CD4-positive, alpha-beta T cell (primary cell): Measurements from ENCODE around the gene RER1. TPM values are rescaled to one million over a fixed set of nuclear protein-coding genes. Genes with fewer than 3 reads are reported as not detected.

Experiments used
- ATAC-seq: fragments of 200-7000 bp; cut with Tn5 transposase; one replicate; pipeline ENCODE4 v1.10.0; 2022; ENCODE audit warnings: mild to moderate bottlenecking; ENCODE audit not compliant: poor library complexity
- CTCF ChIA-PET: fragments of 350-600 bp; sonication (Branson Sonifier 250); formaldehyde crosslinking; loops from one replicate; lab custom pipeline; 2021; ENCODE audit warnings: antibody characterized with exemption, inconsistent platforms; lab: Charles Lee
- POLR2A ChIA-PET: fragments of 350-600 bp; sonication (Branson Sonifier 250); formaldehyde crosslinking; loops from one replicate; lab custom pipeline; 2021; ENCODE audit warnings: antibody characterized with exemption, inconsistent platforms; lab: Charles Lee
- DNase-seq, 14 experiments: peaks; one replicate each; pipeline ENCODE4 v3.0.0-alpha.2; 2013 to 2020; ENCODE audit warnings: mixed read lengths in 2 of 14
- H3K27ac ChIP-seq, 2 donors: one replicate each; pipeline versions ENCODE4 v1.5.1 to v1.7.0; 2013; ENCODE audit warnings: low read length in 2 of 2, low read depth in 1 of 2, mild to moderate bottlenecking in 1 of 2
- H3K27me3 ChIP-seq, 2 experiments: 1 replicate in 1 of 2; 2 replicates in 1 of 2; pipeline versions ENCODE4 v1.6.1 to v1.7.0; 2013; ENCODE audit warnings: low read length in 2 of 2, control low read depth in 1 of 2, mild to moderate bottlenecking in 1 of 2, moderate library complexity in 1 of 2; ENCODE audit not compliant: insufficient read depth in 2 of 2, control insufficient read depth in 1 of 2
- H3K36me3 ChIP-seq: one replicate; pipeline ENCODE4 v1.6.1; 2013; ENCODE audit warnings: low read length, control low read depth; ENCODE audit not compliant: insufficient read depth
- H3K4me1 ChIP-seq: one replicate; pipeline ENCODE4 v1.6.1; 2013; ENCODE audit warnings: low read length, control low read depth; ENCODE audit not compliant: insufficient read depth
- H3K4me3 ChIP-seq: one replicate; pipeline ENCODE4 v1.5.1; 2013; ENCODE audit warnings: mild to moderate bottlenecking, low read length, moderate library complexity
- H3K9me3 ChIP-seq, 2 experiments: 1 replicate in 1 of 2; 2 replicates in 1 of 2; pipeline versions ENCODE4 v1.6.1 to v1.7.0; 2013; ENCODE audit warnings: low read length in 2 of 2, mild to moderate bottlenecking in 2 of 2, control low read depth in 1 of 2, moderate library complexity in 1 of 2; ENCODE audit not compliant: control insufficient read depth in 1 of 2, insufficient read depth in 1 of 2
- H3K27ac Mint-ChIP-seq: one replicate; pipeline ENCODE4 v1.8.0; 2020; ENCODE audit warnings: mixed read lengths
- H3K27me3 Mint-ChIP-seq: one replicate; pipeline ENCODE4 v1.8.0; 2021; ENCODE audit warnings: mixed read lengths
- H3K36me3 Mint-ChIP-seq: one replicate; pipeline ENCODE4 v1.8.0; 2021; ENCODE audit warnings: low read depth, mixed read lengths
- H3K4me1 Mint-ChIP-seq: one replicate; pipeline ENCODE4 v1.8.0; 2021; ENCODE audit warnings: low read depth, mixed read lengths
- H3K4me3 Mint-ChIP-seq: one replicate; pipeline ENCODE4 v1.8.0; 2020; ENCODE audit warnings: mild to moderate bottlenecking, mixed read lengths
- H3K9me3 Mint-ChIP-seq: one replicate; pipeline ENCODE4 v1.8.0; 2020; ENCODE audit warnings: mixed read lengths
- intact Hi-C, 2 experiments: fragments of 100-400 bp; cut with DNase I in 1 of 2; cut with micrococcal nuclease in 1 of 2; formaldehyde crosslinking; loops; one replicate each; pipeline versions ENCODE4 v1.15.1 to v1.9.0; 2023 to 2025; cut with DNase I, micrococcal nuclease
- total RNA-seq, 174 experiments: library from RNA in 2 of 174; stranded (reverse) in 2 of 174; gene quantifications; one replicate each; pipeline ENCODE4 v1.2.3 and lab custom pipeline; 2021 to 2026
- TF ChIP-seq, protein P1 (sequence below): fragments of 200-600 bp; IDR thresholded peaks from one replicate; pipeline ENCODE4 v1.8.0; 2022; ENCODE audit warnings: antibody characterized with exemption, mild to moderate bottlenecking

RER1 gene
- total RNA-seq, 2 experiments from 2014 or later: 57.9 to 60.7 TPM

DNA sequence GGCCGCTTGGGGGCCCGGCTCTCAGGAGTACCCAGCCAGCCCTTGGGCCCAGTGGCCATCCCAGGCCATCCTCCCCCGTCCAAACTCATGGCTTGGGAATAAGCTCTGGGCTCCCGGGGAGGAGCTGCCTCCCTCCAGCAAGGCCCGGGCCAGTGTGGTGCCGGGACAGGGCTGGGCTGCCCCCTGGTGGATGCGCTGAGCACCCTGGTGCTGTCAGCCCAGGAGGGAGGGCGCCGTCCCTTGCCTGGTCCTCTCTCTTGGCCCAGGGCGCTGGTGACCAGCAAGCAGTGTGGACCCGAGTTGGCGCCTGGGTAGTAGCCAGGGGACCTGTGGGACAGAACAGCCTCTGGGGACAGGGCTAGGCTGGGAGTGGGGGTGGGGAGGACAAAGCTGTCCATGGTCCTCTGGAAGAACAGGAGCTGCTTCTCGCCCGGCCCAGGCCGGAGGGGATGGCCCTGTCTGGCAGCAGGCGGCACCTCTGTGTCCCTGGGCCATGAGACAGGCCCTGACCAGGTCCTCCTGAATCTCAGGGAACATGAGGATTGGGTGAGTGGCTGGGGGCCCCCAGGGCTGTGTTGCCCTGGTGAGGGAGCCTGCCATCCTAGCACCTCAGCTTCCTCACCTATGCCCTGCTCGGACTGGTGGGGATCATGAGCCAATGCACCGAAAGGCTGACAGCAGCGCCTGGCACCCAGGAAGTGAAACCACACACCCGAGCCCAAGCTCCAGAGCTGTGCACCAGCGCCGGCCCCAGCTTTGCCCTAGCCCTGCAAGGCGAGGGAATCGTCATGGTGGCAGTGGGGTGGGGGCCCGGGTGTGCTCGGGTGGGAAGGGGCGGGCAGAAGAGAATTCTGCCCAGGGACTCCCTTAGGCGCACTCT is 9.7 kb upstream of the RER1 start:
- Mint-ChIP-seq H3K4me3 (no peak overlapping the region), H3K4me1 (no peaks in the 10 kb centered on the region), H3K27me3 (no peaks in the 10 kb centered on the region), H3K36me3 (no peaks in the 10 kb centered on the region), H3K9me3 (no peaks in the 10 kb centered on the region), H3K27ac (no peak overlapping the region)
- DNase-seq: peak; percentile 63 to 86 (median 74)
- TF ChIP-seq, protein P1, sequence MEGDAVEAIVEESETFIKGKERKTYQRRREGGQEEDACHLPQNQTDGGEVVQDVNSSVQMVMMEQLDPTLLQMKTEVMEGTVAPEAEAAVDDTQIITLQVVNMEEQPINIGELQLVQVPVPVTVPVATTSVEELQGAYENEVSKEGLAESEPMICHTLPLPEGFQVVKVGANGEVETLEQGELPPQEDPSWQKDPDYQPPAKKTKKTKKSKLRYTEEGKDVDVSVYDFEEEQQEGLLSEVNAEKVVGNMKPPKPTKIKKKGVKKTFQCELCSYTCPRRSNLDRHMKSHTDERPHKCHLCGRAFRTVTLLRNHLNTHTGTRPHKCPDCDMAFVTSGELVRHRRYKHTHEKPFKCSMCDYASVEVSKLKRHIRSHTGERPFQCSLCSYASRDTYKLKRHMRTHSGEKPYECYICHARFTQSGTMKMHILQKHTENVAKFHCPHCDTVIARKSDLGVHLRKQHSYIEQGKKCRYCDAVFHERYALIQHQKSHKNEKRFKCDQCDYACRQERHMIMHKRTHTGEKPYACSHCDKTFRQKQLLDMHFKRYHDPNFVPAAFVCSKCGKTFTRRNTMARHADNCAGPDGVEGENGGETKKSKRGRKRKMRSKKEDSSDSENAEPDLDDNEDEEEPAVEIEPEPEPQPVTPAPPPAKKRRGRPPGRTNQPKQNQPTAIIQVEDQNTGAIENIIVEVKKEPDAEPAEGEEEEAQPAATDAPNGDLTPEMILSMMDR: peak; percentile 87
- peaks cover 13% of the 10 kb centered on the region for H3K4me1 ChIP-seq
- no peaks in the 10 kb centered on the region for H3K9me3 ChIP-seq
- no peaks in the 10 kb centered on the region for H3K27me3 ChIP-seq
- CTCF ChIA-PET: interaction anchor here (0.6 to 2.8 kb wide), 11 partner anchors 8 to 193 kb away, joined by 3 to 47 read pairs (median 5); partner anchors contain the start of genes FAAP20, MORN1 and RER1
- no peaks in the 10 kb centered on the region for H3K36me3 ChIP-seq
- intact Hi-C loops: loop anchor here (1.0 to 10.0 kb wide), 4 partner anchors 65 to 187 kb away; no protein-coding TSS in a partner anchor
- ATAC-seq: peak; percentile 95
- no peak overlapping the region for H3K4me3 ChIP-seq
- no peak overlapping the region for H3K27ac ChIP-seq
- POLR2A ChIA-PET: interaction anchor here (0.6 to 3.8 kb wide), 5 partner anchors 9 to 188 kb away, joined by 3 to 27 read pairs (median 3); partner anchors contain the start of genes FAAP20, MORN1 and RER1

DNA sequence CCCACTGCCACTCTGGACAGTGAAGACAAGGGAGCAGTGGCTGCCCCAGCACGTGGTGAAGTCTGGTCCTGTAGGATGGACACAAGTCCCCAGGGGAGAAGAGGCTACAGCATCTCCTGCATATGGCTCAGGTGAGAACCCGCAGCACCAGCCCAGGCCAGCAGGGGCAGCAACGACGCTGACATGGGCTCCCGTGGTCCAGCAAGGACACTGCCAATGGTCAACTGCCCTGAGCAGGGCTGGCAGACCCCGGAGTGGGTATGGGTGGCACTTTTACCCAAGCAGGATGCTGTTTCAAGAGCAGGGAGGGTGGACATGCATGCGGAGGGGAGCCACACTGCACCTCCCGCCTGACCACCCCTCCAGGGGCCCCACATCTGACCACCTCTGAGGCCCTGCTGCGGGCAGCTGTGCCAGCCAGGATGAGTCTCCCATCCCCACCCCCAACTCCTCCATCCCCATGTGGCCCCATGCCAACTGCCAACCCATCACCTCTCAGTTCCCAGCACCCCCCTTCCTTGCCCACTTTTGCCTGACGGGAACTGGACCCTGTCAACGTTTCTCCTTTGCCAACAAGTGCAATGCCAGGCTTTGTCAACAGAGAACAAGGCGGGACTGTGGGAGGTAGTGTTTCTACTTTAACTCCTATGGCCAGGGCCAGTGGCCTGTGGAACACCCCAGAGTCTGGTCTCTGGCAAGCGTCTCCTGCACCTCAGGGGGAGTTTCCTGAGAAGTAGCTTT is 8.8 kb upstream of the RER1 start:
- Histone ChIP-seq H3K9me3 (no peaks in the 10 kb centered on the region), H3K36me3 (no peaks in the 10 kb centered on the region), H3K4me3 (no peak overlapping the region), H3K4me1 (peaks cover 13% of the 10 kb centered on the region), H3K27ac (no peak overlapping the region), H3K27me3 (no peaks in the 10 kb centered on the region)
- CTCF ChIA-PET: interaction anchor here (1.3 to 2.8 kb wide), 5 partner anchors 9 to 193 kb away, joined by 3 to 47 read pairs (median 6); partner anchors contain the start of genes FAAP20, MORN1 and RER1
- DNase-seq (peak in 4 of 14 experiments; percentile 12 to 58 (median 39)), ATAC-seq (peak; percentile 31)
- POLR2A ChIA-PET: interaction anchor here (0.7 to 3.8 kb wide), 3 partner anchors 9 to 189 kb away, joined by 3 to 27 read pairs (median 3); partner anchors contain the start of genes FAAP20, MORN1 and RER1
- no peaks in the 10 kb centered on the region for H3K4me1 Mint-ChIP-seq
- H3K27me3 Mint-ChIP-seq: no peaks in the 10 kb centered on the region
- H3K4me3 Mint-ChIP-seq: no peak overlapping the region
- no peaks in the 10 kb centered on the region for H3K9me3 Mint-ChIP-seq
- H3K27ac Mint-ChIP-seq: no peak overlapping the region
- no peaks in the 10 kb centered on the region for H3K36me3 Mint-ChIP-seq
- intact Hi-C loops: loop anchor here (5.0 to 10.0 kb wide), 3 partner anchors 65 to 125 kb away; no protein-coding TSS in a partner anchor
- TF ChIP-seq, protein P1: no peak

DNA sequence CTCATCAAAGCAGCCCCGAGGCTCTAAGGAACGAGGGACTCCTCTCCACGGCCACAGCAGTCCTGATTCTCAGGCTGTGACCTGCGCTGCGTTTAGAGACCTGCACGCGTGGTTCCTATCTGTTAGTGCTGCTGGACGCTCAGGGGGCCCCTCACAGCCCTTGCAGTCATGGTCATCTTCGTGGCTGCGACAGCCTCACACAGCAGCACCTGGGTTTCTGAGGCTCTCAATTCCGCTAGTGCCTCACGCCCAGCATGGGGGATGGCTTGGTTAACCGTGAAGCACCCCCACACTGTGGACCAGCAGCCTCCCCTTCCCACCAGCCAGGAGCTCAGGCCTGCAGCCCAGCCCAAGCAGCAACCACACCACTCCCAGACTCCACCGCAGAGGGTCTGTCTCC is 8.1 kb upstream of the RER1 start:
- Histone ChIP-seq H3K27me3 (no peaks in the 10 kb centered on the region), H3K36me3 (no peaks in the 10 kb centered on the region), H3K4me3 (no peak overlapping the region), H3K27ac (no peak overlapping the region), H3K4me1 (peaks cover 13% of the 10 kb centered on the region), H3K9me3 (no peaks in the 10 kb centered on the region)
- no peak overlapping the region for H3K4me3 Mint-ChIP-seq
- no peaks in the 10 kb centered on the region for H3K27me3 Mint-ChIP-seq
- H3K4me1 Mint-ChIP-seq: no peaks in the 10 kb centered on the region
- no peaks in the 10 kb centered on the region for H3K9me3 Mint-ChIP-seq
- intact Hi-C loops: loop anchor here (5.0 to 10.0 kb wide), 3 partner anchors 66 to 126 kb away; no protein-coding TSS in a partner anchor
- ChIA-PET POLR2A (interaction anchor here (3.8 kb wide), 1 partner anchor 188 kb away, joined by 27 read pairs; the partner anchor contains the start of gene FAAP20), CTCF (no interaction called here)
- no peak for DNase-seq
- no peaks in the 10 kb centered on the region for H3K36me3 Mint-ChIP-seq
- no peak overlapping the region for H3K27ac Mint-ChIP-seq
- ATAC-seq: no peak
- TF ChIP-seq, protein P1: no peak
